Measurements from ENCODE around the gene CA7. TPM values are rescaled to one million over a fixed set of nuclear protein-coding genes. Genes with fewer than 3 reads are reported as not detected.

Gene CA7
- total RNA-seq, 1 donor, result not detected

Other genes with a start within 250 kb of the CA7 start
- 47.1 TPM for gene CMTM3, start 239.7 kb upstream of the CA7 start, total RNA-seq
- gene CMTM4, start 147.7 kb upstream of the CA7 start, total RNA-seq, result 2.0 TPM
- 124 TPM for gene DYNC1LI2, start 92.8 kb upstream of the CA7 start, total RNA-seq
- gene TERB1, start 42.8 kb upstream of the CA7 start, total RNA-seq, result 0.42 TPM
- gene NAE1, start 13.4 kb upstream of the CA7 start, total RNA-seq, result 76.7 TPM
- gene PDP2, start 36.1 kb downstream of the CA7 start, total RNA-seq, result 4.0 TPM
- not detected for gene CDH16, start 74.5 kb downstream of the CA7 start, total RNA-seq
- 1.3 TPM for gene RRAD, start 81.1 kb downstream of the CA7 start, total RNA-seq
- gene CIAO2B, start 90.0 kb downstream of the CA7 start, total RNA-seq, result 21.2 TPM
- gene CES2, start 91.1 kb downstream of the CA7 start, total RNA-seq, result 23.8 TPM
- 0.63 TPM for gene CES3, start 116.9 kb downstream of the CA7 start, total RNA-seq
- gene CES4A, start 144.2 kb downstream of the CA7 start, total RNA-seq, result 5.6 TPM
- 80.5 TPM for gene CBFB, start 184.7 kb downstream of the CA7 start, total RNA-seq

Data from mononuclear cell (primary cell).